ENCODE measurements around the gene AMZ1. TPM values are rescaled to one million over a fixed set of nuclear protein-coding genes. Genes with fewer than 3 reads are reported as not detected.
A peak's percentile ranks its signal among the peaks of the same experiment; 100 is the strongest.
"Not testable (repeated sequence)": the region's sequence is repeated elsewhere in the genome, so short reads cannot be mapped to it uniquely, and the experiment has no call there.

The AMZ1 gene
- total RNA-seq, 4 donors from 2014 or later = 0.19 to 0.27 TPM; not detected in 2

DNA sequence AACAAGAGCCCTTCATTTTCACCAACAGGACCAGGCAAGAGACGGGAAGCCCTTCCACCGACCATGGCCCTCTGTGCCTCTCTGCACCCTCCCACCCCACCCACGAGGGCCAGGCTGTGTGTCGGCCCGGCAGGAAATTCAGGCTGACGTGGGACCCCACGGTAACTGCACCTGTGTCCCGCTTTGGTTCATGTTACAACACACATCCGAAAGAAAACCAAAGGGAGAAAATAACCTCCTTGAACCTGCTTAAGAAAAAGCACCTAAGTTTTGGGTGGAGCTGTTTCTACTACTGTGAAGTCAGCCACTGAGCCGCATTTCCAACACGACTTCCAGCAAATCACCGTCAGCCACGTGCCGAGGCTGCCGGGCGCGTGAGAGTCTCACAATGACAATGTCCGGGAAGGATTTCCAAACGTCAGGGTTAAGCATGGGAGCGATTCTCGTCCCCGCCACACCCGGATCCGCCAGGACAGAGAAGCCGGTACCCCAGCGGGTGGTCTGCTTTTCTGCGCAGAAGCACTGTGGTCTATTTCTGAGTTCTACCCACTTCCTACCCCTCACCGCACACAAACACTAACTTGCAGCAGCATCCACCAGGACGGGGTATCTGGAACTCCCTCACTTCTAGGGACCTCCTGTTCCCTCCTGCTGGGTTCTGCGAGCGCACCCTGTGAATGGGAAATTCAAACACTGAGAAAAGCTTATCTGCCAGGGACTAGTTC is 36.6 kb downstream of the AMZ1 start:
- no peak for DNase-seq (ENCODE audit: low spot score in 2 of 2)
- WGBS, 2 donors = 93 to 97% methylated on average over 31 of the region's 31 CpGs
- intact Hi-C loops (cut with DNase I; ENCODE audit: low total_unique reads) = no loop called here

GRCh38 chr7:2725178-2726105 is 37.4 kb downstream of the AMZ1 start:
- DNase-seq (ENCODE audit: low spot score in 2 of 2) = no peak
- H3K4me3 ChIP-seq (ENCODE audit: low read depth, poor library complexity, severe bottlenecking) = no peak overlapping the region
- 92 to 95% methylated on average over 34 of the region's 34 CpGs for WGBS, 2 donors
- intact Hi-C loops (cut with DNase I; ENCODE audit: low total_unique reads) = no loop called here
- TF ChIP-seq POLR2A (IDR thresholded peaks at IDR 0.05) = no peak

More for the DNA sequence above, 36.6 kb downstream of the AMZ1 start:
- TF ChIP-seq POLR2A (IDR thresholded peaks at IDR 0.05) (no peak), CTCF (IDR thresholded peaks at IDR 0.05) (no peak)
- H3K4me3 ChIP-seq (ENCODE audit: low read depth, poor library complexity, severe bottlenecking) = no peak overlapping the region

DNA sequence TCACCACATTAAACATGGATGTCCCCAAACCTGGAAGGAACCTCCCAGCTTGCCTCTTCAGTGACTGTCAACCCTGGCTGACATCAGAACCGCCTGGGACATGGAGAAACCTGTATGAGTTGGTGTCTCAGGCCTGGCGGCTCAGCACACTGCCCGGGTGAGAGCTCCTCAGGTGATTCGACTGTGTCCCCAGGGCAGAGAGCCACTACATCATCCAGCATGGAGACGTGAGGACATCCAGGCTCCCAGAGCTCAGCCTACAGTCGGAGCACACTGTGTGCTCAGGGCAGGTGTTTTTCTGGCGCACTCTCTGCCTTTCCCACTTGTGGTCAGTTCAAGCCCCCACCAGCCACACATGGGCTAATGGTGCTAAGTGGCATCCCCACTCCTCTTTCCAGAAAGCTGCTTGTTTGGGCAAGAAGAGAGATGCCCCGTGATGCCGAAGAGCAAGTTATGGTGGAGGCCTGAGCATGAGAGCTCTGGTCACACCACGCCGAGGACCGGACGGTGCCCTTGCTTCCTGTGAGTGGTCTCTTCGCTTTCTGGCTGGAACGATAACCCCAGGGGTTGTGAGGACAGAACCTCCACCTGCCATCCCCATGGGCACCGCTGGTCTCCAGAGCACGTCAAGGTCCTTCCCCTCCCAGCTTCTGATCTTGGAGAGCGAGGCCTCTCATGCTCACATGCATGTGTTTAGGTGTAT is 38.5 kb downstream of the AMZ1 start:
- TF ChIP-seq POLR2A (IDR thresholded peaks at IDR 0.05) (no peak), CTCF (IDR thresholded peaks at IDR 0.05) (no peak)
- intact Hi-C loops (cut with DNase I; ENCODE audit: low total_unique reads) = no loop called here
- H3K4me3 ChIP-seq (ENCODE audit: low read depth, poor library complexity, severe bottlenecking) = no peak overlapping the region
- WGBS, 2 donors = 92 to 93% methylated on average over 18 of the region's 18 CpGs
- no peak for DNase-seq (ENCODE audit: low spot score in 2 of 2)

GRCh38 chr7:2727206-2727605 is 39.2 kb downstream of the AMZ1 start:
- DNase-seq (ENCODE audit: low spot score in 2 of 2); intact Hi-C loops (cut with DNase I; ENCODE audit: low total_unique reads); H3K4me3 ChIP-seq (ENCODE audit: low read depth, poor library complexity, severe bottlenecking): not testable (repeated sequence)
- WGBS, 2 donors = 85 to 91% methylated on average over 13 of the region's 13 CpGs

GRCh38 chr7:2728316-2729030 is 40.5 kb downstream of the AMZ1 start:
- intact Hi-C loops (cut with DNase I; ENCODE audit: low total_unique reads) = no loop called here
- peak in 1 of 2 donors; percentile 74 for DNase-seq (ENCODE audit: low spot score in 2 of 2)
- no peak overlapping the region for H3K4me3 ChIP-seq (ENCODE audit: low read depth, poor library complexity, severe bottlenecking)
- no peak for TF ChIP-seq POLR2A (IDR thresholded peaks at IDR 0.05)
- 77 to 82% methylated on average over 15 of the region's 15 CpGs for WGBS, 2 donors

- H3K4me3 ChIP-seq (ENCODE audit: low read depth, poor library complexity, severe bottlenecking) = no peak overlapping the region
- intact Hi-C loops (cut with DNase I; ENCODE audit: low total_unique reads) = no loop called here
- peak in 1 of 2 donors; percentile 78 for DNase-seq (ENCODE audit: low spot score in 2 of 2)
- WGBS, 2 donors = 90 to 92% methylated on average over 37 of the region's 37 CpGs
- no peak for TF ChIP-seq CTCF (IDR thresholded peaks at IDR 0.05)
- TF ChIP-seq POLR2A (IDR thresholded peaks at IDR 0.05) = no peak
Measured at GRCh38 chr7:2729031-2729892, 41.3 kb downstream of the AMZ1 start.

Measured in lower leg skin (tissue), 4 donors.